OCI-LY7 (cell line): ENCODE measurements around the gene ANKRD22.

Source experiments
- EZH2phosphoT487 ChIP-seq: fragments of 200-600 bp; sonication (generic); IDR thresholded peaks from 2 replicates; pipeline ENCODE4 v1.6.1; 2018; ENCODE audit warnings: low read depth, borderline replicate concordance, mild to moderate bottlenecking, mixed run types, antibody characterized with exemption, low read length, moderate library complexity, mixed read lengths
- TF ChIP-seq, protein P1 (sequence below): fragments of 200-600 bp; sonication (generic); conservative IDR thresholded peaks from 2 replicates; pipeline ENCODE4 v1.5.1; 2014; ENCODE audit warnings: mild to moderate bottlenecking, antibody characterized with exemption, low read length, moderate library complexity, mixed read lengths

DNA sequence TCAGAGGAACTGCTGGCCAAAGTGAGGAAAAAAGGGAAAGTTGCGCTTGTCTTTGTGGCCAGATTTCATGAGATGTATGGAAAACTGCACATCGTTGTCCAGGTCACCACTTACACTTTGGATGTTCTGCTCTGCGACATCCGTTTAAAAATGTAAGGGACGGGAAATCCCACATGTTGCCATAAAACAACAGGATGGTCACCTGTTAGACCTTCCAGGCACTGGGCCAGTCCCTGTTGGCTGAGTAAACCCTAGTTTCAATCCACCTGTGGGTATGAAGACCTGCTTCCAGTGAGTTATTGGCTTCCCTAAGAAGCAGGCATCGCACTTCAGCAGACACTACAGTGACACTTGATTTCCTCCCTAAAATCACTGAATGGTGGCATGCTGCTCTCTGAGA is 25.7 kb upstream of the ANKRD22 start:
- TF ChIP-seq, protein P1, sequence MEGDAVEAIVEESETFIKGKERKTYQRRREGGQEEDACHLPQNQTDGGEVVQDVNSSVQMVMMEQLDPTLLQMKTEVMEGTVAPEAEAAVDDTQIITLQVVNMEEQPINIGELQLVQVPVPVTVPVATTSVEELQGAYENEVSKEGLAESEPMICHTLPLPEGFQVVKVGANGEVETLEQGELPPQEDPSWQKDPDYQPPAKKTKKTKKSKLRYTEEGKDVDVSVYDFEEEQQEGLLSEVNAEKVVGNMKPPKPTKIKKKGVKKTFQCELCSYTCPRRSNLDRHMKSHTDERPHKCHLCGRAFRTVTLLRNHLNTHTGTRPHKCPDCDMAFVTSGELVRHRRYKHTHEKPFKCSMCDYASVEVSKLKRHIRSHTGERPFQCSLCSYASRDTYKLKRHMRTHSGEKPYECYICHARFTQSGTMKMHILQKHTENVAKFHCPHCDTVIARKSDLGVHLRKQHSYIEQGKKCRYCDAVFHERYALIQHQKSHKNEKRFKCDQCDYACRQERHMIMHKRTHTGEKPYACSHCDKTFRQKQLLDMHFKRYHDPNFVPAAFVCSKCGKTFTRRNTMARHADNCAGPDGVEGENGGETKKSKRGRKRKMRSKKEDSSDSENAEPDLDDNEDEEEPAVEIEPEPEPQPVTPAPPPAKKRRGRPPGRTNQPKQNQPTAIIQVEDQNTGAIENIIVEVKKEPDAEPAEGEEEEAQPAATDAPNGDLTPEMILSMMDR, result no peak
- TF ChIP-seq EZH2phosphoT487, result no peak
